Ammon's horn (tissue), 1 donor: ENCODE measurements around the gene VSTM2L.

ENCODE experiments used
- DNase-seq: peaks from one replicate; pipeline ENCODE4 v3.0.0-alpha.2; 2016; ENCODE audit warnings: low spot score

The VSTM2L gene

GRCh38 chr20:37901240-37901639 is 1.7 kb upstream of the VSTM2L start:
- no peak for DNase-seq

GRCh38 chr20:37901654-37902503 is 1.0 kb upstream of the VSTM2L start:
- peak; percentile 45 for DNase-seq

- no peak for DNase-seq
Observed at GRCh38 chr20:37903317-37904007, 535 bp downstream of the VSTM2L start.

GRCh38 chr20:37904008-37904642 is 1.2 kb downstream of the VSTM2L start:
- no peak for DNase-seq

GRCh38 chr20:37904845-37905373 is 2.0 kb downstream of the VSTM2L start:
- no peak for DNase-seq

GRCh38 chr20:37905671-37906613 is 3.0 kb downstream of the VSTM2L start:
- no peak for DNase-seq

- DNase-seq, result no peak
Observed at GRCh38 chr20:37907330-37907676, 4.4 kb downstream of the VSTM2L start.

- DNase-seq, result no peak
Observed at GRCh38 chr20:37907677-37908401, 4.9 kb downstream of the VSTM2L start.

- no peak for DNase-seq
Observed at GRCh38 chr20:37911261-37911660, 8.3 kb downstream of the VSTM2L start.

- no peak for DNase-seq
Observed at GRCh38 chr20:37911838-37912281, 8.9 kb downstream of the VSTM2L start.

GRCh38 chr20:37912874-37913273 is 9.9 kb downstream of the VSTM2L start:
- no peak for DNase-seq

- DNase-seq, result no peak
Observed at GRCh38 chr20:37913567-37914366, 10.8 kb downstream of the VSTM2L start.

- no peak for DNase-seq
Observed at GRCh38 chr20:37914367-37914671, 11.4 kb downstream of the VSTM2L start.

- DNase-seq, result no peak
Observed at GRCh38 chr20:37914672-37915433, 11.9 kb downstream of the VSTM2L start.

- no peak for DNase-seq
Observed at GRCh38 chr20:37915434-37915787, 12.5 kb downstream of the VSTM2L start.

- DNase-seq, result peak; percentile 58
Observed at GRCh38 chr20:37915800-37916570, 13.1 kb downstream of the VSTM2L start.

GRCh38 chr20:37917461-37917860 is 14.5 kb downstream of the VSTM2L start:
- no peak for DNase-seq

GRCh38 chr20:37918035-37918434 is 15.1 kb downstream of the VSTM2L start:
- no peak for DNase-seq
